SU-DHL-6 (cell line): ENCODE measurements around the gene VCAN.

Source experiments
- EZH2phosphoT487 ChIP-seq: fragments of 200-600 bp; sonication (generic), shearing (Covaris generic); conservative IDR thresholded peaks from 2 replicates; pipeline ENCODE4 v1.6.1; 2018; ENCODE audit warnings: mild to moderate bottlenecking, antibody characterized with exemption, low read length, moderate library complexity, mixed read lengths
- TF ChIP-seq, protein P1 (sequence below): fragments of 200-600 bp; sonication (generic); IDR thresholded peaks from one replicate; pipeline ENCODE4 v1.5.1; 2017; ENCODE audit warnings: antibody characterized with exemption, mild to moderate bottlenecking, low read length, moderate library complexity; ENCODE audit not compliant: insufficient read depth, poor library complexity, severe bottlenecking

DNA sequence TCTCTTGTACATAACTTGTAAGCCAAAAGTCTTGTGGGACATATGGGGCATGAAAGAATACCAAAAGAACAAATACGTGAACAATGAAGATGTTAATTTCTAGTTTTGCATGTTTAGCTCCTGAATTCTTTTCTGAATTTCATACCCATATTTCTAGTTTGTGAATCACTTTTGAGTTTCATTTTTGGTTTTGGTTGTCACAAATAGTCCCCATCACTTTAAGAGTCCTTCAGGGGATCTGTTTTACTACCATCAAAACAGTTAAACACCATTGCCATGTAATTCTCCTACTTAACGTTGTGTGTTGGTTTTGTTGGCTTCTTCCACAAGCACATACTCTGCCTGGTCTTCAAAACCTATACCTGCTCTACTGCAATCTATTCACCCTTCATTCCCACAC lies 27.0 kb downstream of the VCAN start:
- TF ChIP-seq, protein P1, sequence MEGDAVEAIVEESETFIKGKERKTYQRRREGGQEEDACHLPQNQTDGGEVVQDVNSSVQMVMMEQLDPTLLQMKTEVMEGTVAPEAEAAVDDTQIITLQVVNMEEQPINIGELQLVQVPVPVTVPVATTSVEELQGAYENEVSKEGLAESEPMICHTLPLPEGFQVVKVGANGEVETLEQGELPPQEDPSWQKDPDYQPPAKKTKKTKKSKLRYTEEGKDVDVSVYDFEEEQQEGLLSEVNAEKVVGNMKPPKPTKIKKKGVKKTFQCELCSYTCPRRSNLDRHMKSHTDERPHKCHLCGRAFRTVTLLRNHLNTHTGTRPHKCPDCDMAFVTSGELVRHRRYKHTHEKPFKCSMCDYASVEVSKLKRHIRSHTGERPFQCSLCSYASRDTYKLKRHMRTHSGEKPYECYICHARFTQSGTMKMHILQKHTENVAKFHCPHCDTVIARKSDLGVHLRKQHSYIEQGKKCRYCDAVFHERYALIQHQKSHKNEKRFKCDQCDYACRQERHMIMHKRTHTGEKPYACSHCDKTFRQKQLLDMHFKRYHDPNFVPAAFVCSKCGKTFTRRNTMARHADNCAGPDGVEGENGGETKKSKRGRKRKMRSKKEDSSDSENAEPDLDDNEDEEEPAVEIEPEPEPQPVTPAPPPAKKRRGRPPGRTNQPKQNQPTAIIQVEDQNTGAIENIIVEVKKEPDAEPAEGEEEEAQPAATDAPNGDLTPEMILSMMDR = no peak
- TF ChIP-seq EZH2phosphoT487 = no peak
